ENCODE measurements around the gene ROCK2. TPM values are rescaled to one million over a fixed set of nuclear protein-coding genes. Genes with fewer than 3 reads are reported as not detected.
A peak's percentile ranks its signal among the peaks of the same experiment; 100 is the strongest.

ROCK2 gene
- total RNA-seq, 1 donor from 2014 or later = 45.4 TPM

DNA sequence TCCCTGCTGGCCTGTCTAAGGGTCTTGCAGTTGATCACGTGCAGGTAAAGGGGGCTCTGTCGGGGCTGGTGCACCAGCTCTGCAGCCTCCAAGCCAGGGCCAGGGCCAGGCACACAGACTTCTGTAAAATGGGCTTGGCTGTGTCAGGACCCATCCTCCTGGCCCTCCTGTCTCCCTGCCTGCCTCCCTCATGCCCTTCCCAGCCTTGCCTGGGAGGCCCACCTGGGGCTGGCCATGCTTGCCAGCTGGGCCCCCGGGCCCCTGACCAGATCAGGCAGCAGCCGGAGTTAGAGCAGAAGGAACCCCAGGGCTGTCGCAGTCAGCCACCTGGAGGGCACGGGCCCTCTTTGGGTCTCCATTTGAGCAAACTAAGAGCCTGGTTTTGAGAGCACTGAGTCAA is 187.1 kb downstream of the ROCK2 start:
- peaks cover 5% of the 10 kb centered on the region for H3K4me1 Mint-ChIP-seq
- TF ChIP-seq, protein P1, sequence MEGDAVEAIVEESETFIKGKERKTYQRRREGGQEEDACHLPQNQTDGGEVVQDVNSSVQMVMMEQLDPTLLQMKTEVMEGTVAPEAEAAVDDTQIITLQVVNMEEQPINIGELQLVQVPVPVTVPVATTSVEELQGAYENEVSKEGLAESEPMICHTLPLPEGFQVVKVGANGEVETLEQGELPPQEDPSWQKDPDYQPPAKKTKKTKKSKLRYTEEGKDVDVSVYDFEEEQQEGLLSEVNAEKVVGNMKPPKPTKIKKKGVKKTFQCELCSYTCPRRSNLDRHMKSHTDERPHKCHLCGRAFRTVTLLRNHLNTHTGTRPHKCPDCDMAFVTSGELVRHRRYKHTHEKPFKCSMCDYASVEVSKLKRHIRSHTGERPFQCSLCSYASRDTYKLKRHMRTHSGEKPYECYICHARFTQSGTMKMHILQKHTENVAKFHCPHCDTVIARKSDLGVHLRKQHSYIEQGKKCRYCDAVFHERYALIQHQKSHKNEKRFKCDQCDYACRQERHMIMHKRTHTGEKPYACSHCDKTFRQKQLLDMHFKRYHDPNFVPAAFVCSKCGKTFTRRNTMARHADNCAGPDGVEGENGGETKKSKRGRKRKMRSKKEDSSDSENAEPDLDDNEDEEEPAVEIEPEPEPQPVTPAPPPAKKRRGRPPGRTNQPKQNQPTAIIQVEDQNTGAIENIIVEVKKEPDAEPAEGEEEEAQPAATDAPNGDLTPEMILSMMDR (IDR thresholded peaks at IDR 0.05; ENCODE audit: unreplicated experiment) = no peak
- H3K4me3 Mint-ChIP-seq = no peak overlapping the region
- DNase-seq (ENCODE audit: low spot score in 2 of 2, unreplicated experiment in 2 of 2) = no peak
- H3K27ac Mint-ChIP-seq = no peak overlapping the region
- H3K27me3 Mint-ChIP-seq (ENCODE audit: low read depth) = peaks cover 35% of the 10 kb centered on the region
- no peaks in the 10 kb centered on the region for H3K36me3 Mint-ChIP-seq
- H3K9me3 Mint-ChIP-seq = no peaks in the 10 kb centered on the region

DNA sequence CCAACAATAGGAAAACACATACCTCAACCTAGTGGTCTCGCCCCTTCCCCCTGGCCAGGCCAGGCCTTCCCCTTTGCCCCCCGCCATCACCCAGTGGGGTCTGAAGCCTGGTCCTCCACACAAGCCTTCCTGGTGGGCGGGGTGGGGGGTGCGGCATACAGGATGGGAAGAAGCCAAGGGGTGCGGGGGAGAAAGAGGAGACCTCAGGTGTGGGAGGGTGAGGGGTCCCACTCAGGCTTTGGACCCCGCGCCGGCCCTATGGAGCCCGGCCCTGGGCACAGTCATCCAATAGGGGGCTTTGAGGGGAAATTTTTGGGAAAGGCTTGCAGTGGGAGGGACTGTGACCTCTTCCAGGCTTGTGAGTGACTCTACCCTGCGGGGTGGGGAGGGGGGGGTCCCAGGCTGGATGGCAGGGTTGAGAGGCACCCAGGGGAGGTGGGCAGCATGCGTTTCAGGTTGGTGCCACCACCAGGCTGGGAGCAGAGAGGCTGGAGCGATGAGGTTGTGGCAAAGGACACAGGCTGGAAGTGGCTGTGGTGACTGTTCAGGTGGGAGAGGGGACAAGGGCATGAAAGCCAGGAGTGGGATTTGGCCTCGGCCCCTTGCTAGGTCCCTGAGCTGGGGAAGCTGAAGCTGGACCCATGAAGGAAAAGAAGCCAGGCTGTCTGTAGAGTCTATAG is 187.9 kb downstream of the ROCK2 start:
- Mint-ChIP-seq H3K27me3 (ENCODE audit: low read depth) (peaks cover 43% of the 10 kb centered on the region), H3K9me3 (no peaks in the 10 kb centered on the region), H3K27ac (no peak overlapping the region), H3K36me3 (no peaks in the 10 kb centered on the region), H3K4me1 (peaks cover 5% of the 10 kb centered on the region), H3K4me3 (peak overlapping the region; percentile 57)
- TF ChIP-seq, protein P1 (IDR thresholded peaks at IDR 0.05; ENCODE audit: unreplicated experiment) = no peak
- no peak for DNase-seq (ENCODE audit: low spot score in 2 of 2, unreplicated experiment in 2 of 2)

DNA sequence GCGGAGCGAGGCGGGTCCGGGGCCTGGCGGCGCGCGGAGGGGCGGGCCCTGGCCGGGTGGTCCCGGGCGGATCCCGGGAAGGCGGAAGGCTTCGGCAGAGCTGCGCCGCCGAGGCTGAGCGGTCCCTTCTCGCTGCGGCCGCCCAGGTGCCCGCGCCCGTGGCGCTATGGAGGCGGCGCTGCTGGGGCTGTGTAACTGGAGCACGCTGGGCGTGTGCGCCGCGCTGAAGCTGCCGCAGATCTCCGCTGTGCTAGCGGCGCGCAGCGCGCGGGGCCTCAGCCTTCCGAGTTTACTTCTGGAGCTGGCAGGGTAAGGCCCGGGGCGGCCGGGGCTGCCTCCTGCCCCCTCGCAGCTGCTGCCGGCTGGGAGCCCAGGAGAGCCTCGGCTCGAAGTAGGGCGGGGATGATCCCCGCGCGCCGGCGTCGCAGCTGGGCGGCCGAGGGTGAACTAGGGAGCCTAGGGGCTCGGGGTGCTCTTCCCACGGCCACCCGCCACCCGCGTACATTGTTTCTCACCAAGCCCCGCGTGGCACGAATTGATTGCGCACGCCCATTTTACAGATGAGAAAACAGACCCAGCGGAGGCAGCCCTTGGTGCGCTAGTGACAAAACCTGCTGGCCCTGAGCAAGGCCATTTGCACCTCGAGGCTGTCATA is 188.9 kb downstream of the ROCK2 start, which contains the start of gene SLC66A3:
Gene SLC66A3, plus strand, starts transcription at position 87 of the 655 bp plus-strand sequence. Its CDS starts 80 bp downstream, at position 167.
- Mint-ChIP-seq H3K4me1 (peaks cover 5% of the 10 kb centered on the region), H3K36me3 (no peaks in the 10 kb centered on the region), H3K27ac (peak within 1 kb of the TSS; percentile 82), H3K4me3 (peak within 1 kb of the TSS; percentile 69), H3K9me3 (no peaks in the 10 kb centered on the region), H3K27me3 (ENCODE audit: low read depth) (peaks cover 46% of the 10 kb centered on the region)
- peak in 1 of 2 experiments; percentile 93 for DNase-seq (ENCODE audit: low spot score in 2 of 2, unreplicated experiment in 2 of 2)
- TF ChIP-seq, protein P1 (IDR thresholded peaks at IDR 0.05; ENCODE audit: unreplicated experiment) = no peak

DNA sequence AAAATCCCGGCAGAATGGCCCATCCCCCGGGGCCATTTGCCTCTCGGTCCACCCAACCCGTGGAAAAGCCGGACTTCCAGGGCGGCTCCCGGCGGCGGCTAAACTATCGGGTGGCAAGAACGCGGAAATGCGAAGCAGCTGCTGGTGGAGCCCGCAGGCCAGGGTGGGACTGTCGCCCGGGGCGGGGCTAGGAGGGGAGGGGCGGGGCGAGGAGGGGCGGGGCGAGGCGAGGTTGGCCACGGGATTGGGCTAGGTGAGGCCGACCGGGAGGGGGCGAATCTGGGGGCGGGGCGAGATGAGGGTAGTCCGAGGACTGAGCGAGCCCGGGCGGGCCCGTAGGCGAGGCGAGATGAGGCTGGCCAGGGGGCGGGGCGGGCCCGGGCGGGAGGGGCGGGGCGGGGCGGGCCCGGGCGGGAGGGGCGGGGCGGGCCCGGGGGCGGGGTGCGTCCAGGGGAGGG is 189.5 kb downstream of the ROCK2 start:
- TF ChIP-seq, protein P1 (IDR thresholded peaks at IDR 0.05; ENCODE audit: unreplicated experiment) = no peak
- no peaks in the 10 kb centered on the region for H3K9me3 Mint-ChIP-seq
- peak overlapping the region; percentile 69 for H3K4me3 Mint-ChIP-seq
- peak overlapping the region; percentile 82 for H3K27ac Mint-ChIP-seq
- peak; percentile 97 to 99 for DNase-seq (ENCODE audit: low spot score in 2 of 2, unreplicated experiment in 2 of 2)
- H3K27me3 Mint-ChIP-seq (ENCODE audit: low read depth) = peaks cover 46% of the 10 kb centered on the region
- H3K4me1 Mint-ChIP-seq = peaks cover 5% of the 10 kb centered on the region
- no peaks in the 10 kb centered on the region for H3K36me3 Mint-ChIP-seq

DNA sequence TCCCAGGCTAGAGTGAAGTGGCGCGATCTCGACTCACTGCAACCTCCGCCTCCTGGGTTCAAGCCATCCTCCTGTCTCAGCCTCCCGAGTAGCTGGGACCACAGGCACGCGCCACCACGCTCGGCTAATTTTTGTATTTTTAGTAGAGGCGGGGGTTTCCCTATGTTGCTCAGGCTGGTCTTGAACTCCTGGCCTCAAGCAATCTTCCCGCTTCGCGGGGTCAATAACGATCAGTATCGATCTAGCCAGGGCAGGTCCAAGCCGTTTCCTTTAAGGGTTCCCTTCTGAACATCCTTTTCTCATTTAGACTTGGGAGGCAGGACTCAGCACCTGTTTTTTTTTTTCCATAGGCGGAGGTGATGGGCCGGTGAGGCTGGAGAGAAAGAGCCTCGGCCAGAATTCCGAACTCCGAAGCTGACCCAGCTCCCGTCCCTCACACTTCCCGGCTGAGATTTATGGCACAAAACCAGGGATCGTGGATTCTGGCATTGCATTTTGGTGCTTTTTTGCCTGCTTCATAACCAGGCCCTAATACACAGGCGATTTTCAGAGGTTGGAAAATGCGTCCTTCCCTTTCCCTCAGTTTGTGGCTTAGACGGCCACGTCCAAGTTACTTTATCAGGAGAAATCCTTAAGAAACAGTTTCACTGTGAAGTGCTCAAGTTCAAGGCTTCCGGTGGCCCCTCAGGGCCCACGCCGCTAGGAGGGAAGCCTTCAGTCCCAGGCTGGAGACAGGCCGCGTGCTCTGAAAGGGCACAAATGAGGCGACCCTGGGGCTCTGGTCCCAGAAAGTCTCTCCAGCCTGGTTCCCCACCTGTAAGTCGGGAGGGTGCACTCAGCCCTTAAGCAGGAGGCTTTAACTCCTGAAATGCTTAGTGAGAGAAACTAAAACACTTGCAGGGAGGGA is 190.2 kb downstream of the ROCK2 start:
- H3K9me3 Mint-ChIP-seq = no peaks in the 10 kb centered on the region

More for the DNA sequence above, 190.2 kb downstream of the ROCK2 start:
- TF ChIP-seq, protein P1 (IDR thresholded peaks at IDR 0.05; ENCODE audit: unreplicated experiment) = no peak
- H3K4me3 Mint-ChIP-seq = peak overlapping the region; percentile 69
- no peak for DNase-seq (ENCODE audit: low spot score in 2 of 2, unreplicated experiment in 2 of 2)
- peak overlapping the region; percentile 82 for H3K27ac Mint-ChIP-seq
- H3K36me3 Mint-ChIP-seq = no peaks in the 10 kb centered on the region
- H3K27me3 Mint-ChIP-seq (ENCODE audit: low read depth) = peaks cover 46% of the 10 kb centered on the region
- H3K4me1 Mint-ChIP-seq = peaks cover 5% of the 10 kb centered on the region

Measured in mesothelial cell of epicardium (in vitro differentiated cells).